ENCODE measurements around the gene TSN.

GRCh38 chr2:121790276-121790956 is 35.0 kb downstream of the TSN start:
- TF ChIP-seq CTCF (conservative IDR thresholded peaks at IDR 0.05; ENCODE audit: low read length), result no peak
- no peak for TF ChIP-seq EZH2phosphoT487 (IDR thresholded peaks at IDR 0.05; ENCODE audit: borderline replicate concordance)

All from Loucy (cell line).